Kidney (tissue), 14 donors: Measurements from ENCODE around the gene PIRT. TPM values are rescaled to one million over a fixed set of nuclear protein-coding genes. Genes with fewer than 3 reads are reported as not detected.

Experiments used
- DNase-seq, 5 donors: peaks; one replicate each; pipeline ENCODE4 v3.0.0-alpha.2; 2013 to 2020
- FAIRE-seq: peaks from 2 replicates; lab custom pipeline; 2012; peaks lifted over from hg19 to GRCh38; lab: Jason Lieb, UNC
- H3K27ac ChIP-seq, 2 donors: one replicate each; pipeline ENCODE4 v1.7.0; 2013; ENCODE audit warnings: low read depth in 2 of 2, low read length in 2 of 2, inconsistent platforms in 1 of 2
- H3K27me3 ChIP-seq: one replicate; pipeline ENCODE4 v1.7.1; 2013; ENCODE audit warnings: low read length, inconsistent platforms; ENCODE audit not compliant: control insufficient read depth, insufficient read depth
- H3K36me3 ChIP-seq, 3 donors: one replicate each; pipeline versions ENCODE4 v1.7.0 to v1.7.1; 2013; ENCODE audit warnings: low read length in 3 of 3, control low read depth in 1 of 3, inconsistent platforms in 1 of 3; ENCODE audit not compliant: insufficient read depth in 3 of 3, control insufficient read depth in 2 of 3
- H3K4me1 ChIP-seq, 3 donors: one replicate each; pipeline versions ENCODE4 v1.7.0 to v1.7.1; 2013; ENCODE audit warnings: low read length in 3 of 3, inconsistent platforms in 1 of 3, low read depth in 1 of 3; ENCODE audit not compliant: control insufficient read depth in 2 of 3, insufficient read depth in 2 of 3
- H3K4me3 ChIP-seq, 3 donors: one replicate each; pipeline versions ENCODE4 v1.7.0 to v1.8.1; 2013; ENCODE audit warnings: low read length in 3 of 3, control low read depth in 1 of 3, inconsistent platforms in 1 of 3
- H3K9ac ChIP-seq, 3 donors: one replicate each; pipeline versions ENCODE4 v1.7.0 to v1.7.1; 2013; ENCODE audit warnings: low read length in 3 of 3, control low read depth in 1 of 3, inconsistent platforms in 1 of 3
- H3K9me3 ChIP-seq, 3 donors: one replicate each; pipeline versions ENCODE4 v1.7.0 to v1.7.1; 2013; ENCODE audit warnings: low read length in 3 of 3, control low read depth in 1 of 3, inconsistent platforms in 1 of 3; ENCODE audit not compliant: control insufficient read depth in 2 of 3, insufficient read depth in 1 of 3
- CTCF ChIP-seq: IDR thresholded peaks from 3 replicates; pipeline ENCODE4 v1.5.1; 2012; ENCODE audit warnings: mild to moderate bottlenecking, moderate library complexity, borderline replicate concordance; ENCODE audit not compliant: insufficient read depth; ENCODE audit errors: extremely low read depth
- intact Hi-C: fragments of 100-400 bp; cut with DNase I; formaldehyde crosslinking; loops from one replicate; pipeline ENCODE4 v1.11.1; 2022
- polyA plus RNA-seq: library from polyadenylated mRNA; stranded (reverse); fragments of 350-450 nt; fragmentation: Illumina TruSeq; extraction: RNeasy Lipid Tissue Mini Kit (QIAGEN cat#74804); gene quantifications from one replicate; pipeline ENCODE4 v1.2.3, GENCODE V29; 2014; ENCODE audit warnings: low read depth, low replicate concordance; ENCODE audit not compliant: insufficient read depth
- total RNA-seq: library from RNA; stranded (reverse); fragmentation: NEBNext Ultra II Directional; extraction: Animal tissue kit (Norgen Biotek cat#: 25700); gene quantifications from one replicate; pipeline ENCODE4 v1.2.1, GENCODE V29; 2021
- donor health status: control.
- donor health status: control.
- donor health status: control.
- donor health status: control.
- donor health status: control.
- donor health status: DM: yes; HTN: yes; CAD: no.
- donor health status: Normal renal cell carcinoma (clear cell type).

The PIRT gene
- total and polyA plus RNA-seq, 2 donors from 2014 or later, result not detected

- H3K4me3 ChIP-seq, result no peak overlapping the region
Observed at GRCh38 chr17:10842658-10843057, 4.8 kb upstream of the PIRT start.

GRCh38 chr17:10838682-10839081 lies 795 bp upstream of the PIRT start:
- no peak for DNase-seq
- H3K4me1 ChIP-seq, result no peaks in the 10 kb centered on the region
- no peaks in the 10 kb centered on the region for H3K27me3 ChIP-seq
- H3K9me3 ChIP-seq, result no peaks in the 10 kb centered on the region
- H3K9ac ChIP-seq, result no peak overlapping the region
- intact Hi-C loops, result loop anchor here (10.0 kb wide), 1 partner anchor 94 kb away; no protein-coding TSS in a partner anchor
- FAIRE-seq, result no peak
- no peak overlapping the region for H3K27ac ChIP-seq
- TF ChIP-seq CTCF, result no peak
- no peak overlapping the region for H3K4me3 ChIP-seq
- H3K36me3 ChIP-seq, result no peaks in the 10 kb centered on the region

More at GRCh38 chr17:10842658-10843057, 4.8 kb upstream of the PIRT start:
- Histone ChIP-seq H3K9ac (no peak overlapping the region), H3K36me3 (no peaks in the 10 kb centered on the region), H3K27me3 (no peaks in the 10 kb centered on the region), H3K9me3 (no peaks in the 10 kb centered on the region), H3K4me1 (peaks cover 0 to 4% (median 0%) of the 10 kb centered on the region in 3 donors), H3K27ac (no peak overlapping the region)
- intact Hi-C loops, result no loop called here
- DNase-seq (no peak), FAIRE-seq (no peak)
- no peak for TF ChIP-seq CTCF

- Histone ChIP-seq H3K4me3 (no peak overlapping the region), H3K27ac (no peak overlapping the region), H3K36me3 (no peaks in the 10 kb centered on the region), H3K9ac (no peak overlapping the region), H3K4me1 (no peaks in the 10 kb centered on the region), H3K27me3 (no peaks in the 10 kb centered on the region), H3K9me3 (no peaks in the 10 kb centered on the region)
- no peak for TF ChIP-seq CTCF
- FAIRE-seq (no peak), DNase-seq (no peak)
- intact Hi-C loops, result loop anchor here (10.0 kb wide), 1 partner anchor 92 kb away; no protein-coding TSS in a partner anchor
Observed at GRCh38 chr17:10836966-10837590, 809 bp downstream of the PIRT start.

- H3K9me3 ChIP-seq, result no peaks in the 10 kb centered on the region
- FAIRE-seq (no peak), DNase-seq (peak in 3 of 5 donors; percentile 18 to 34 (median 30))
- no peak overlapping the region for H3K27ac ChIP-seq
- no peaks in the 10 kb centered on the region for H3K36me3 ChIP-seq
- no peaks in the 10 kb centered on the region for H3K27me3 ChIP-seq
- no peak overlapping the region for H3K4me3 ChIP-seq
- no peak overlapping the region for H3K9ac ChIP-seq
- intact Hi-C loops, result loop anchor here (10.0 kb wide), 1 partner anchor 91 kb away; no protein-coding TSS in a partner anchor
- TF ChIP-seq CTCF, result no peak
- H3K4me1 ChIP-seq, result no peaks in the 10 kb centered on the region
Observed at GRCh38 chr17:10836145-10836544, 1.7 kb downstream of the PIRT start.
